Left lobe of liver (tissue), 2 donors: ENCODE measurements around the gene MORN3. TPM values are rescaled to one million over a fixed set of nuclear protein-coding genes. Genes with fewer than 3 reads are reported as not detected.
"Not testable (repeated sequence)": the region's sequence is repeated elsewhere in the genome, so short reads cannot be mapped to it uniquely, and the experiment has no call there.

Experiments
- ATAC-seq: fragments of 200-7000 bp; cut with Tn5 transposase; one replicate; pipeline ENCODE4 v1.9.1; 2020; ENCODE audit warnings: mild to moderate bottlenecking, moderate library complexity
- DNase-seq: peaks from one replicate; pipeline ENCODE4 v3.0.0-alpha.2; 2020; ENCODE audit warnings: low spot score
- total RNA-seq: library from RNA; stranded (reverse); gene quantifications from one replicate; pipeline ENCODE4 v1.2.1, GENCODE V29; 2021
- donor health status: DM: no; HTN: no; CAD: no; lungs with moderate emphysema.
- donor health status: DM: no; HTN: yes; CAD: no.

The MORN3 gene
- not detected for total RNA-seq

GRCh38 chr12:121669521-121669900 lies at the start of gene MORN3:
TSS of gene MORN3 (minus strand) at chr12:121669654. CDS start at chr12:121669483, 171 bp downstream.
- no peak for ATAC-seq
- no peak for DNase-seq

- no peak for DNase-seq
- no peak for ATAC-seq
These were observed 49.3 kb upstream of the MORN3 start for GRCh38 chr12:121718653-121719239.

- ATAC-seq (no peak), DNase-seq (no peak)
These were observed 47.7 kb upstream of the MORN3 start for GRCh38 chr12:121717041-121717699.

- DNase-seq (no peak), ATAC-seq (no peak)
These were observed 46.5 kb upstream of the MORN3 start for GRCh38 chr12:121715862-121716435.

- not testable (repeated sequence) for DNase-seq, ATAC-seq
These were observed 45.6 kb upstream of the MORN3 start for GRCh38 chr12:121715055-121715454.

GRCh38 chr12:121713793-121714192 lies 44.3 kb upstream of the MORN3 start:
- DNase-seq (no peak), ATAC-seq (no peak)

GRCh38 chr12:121713257-121713777 lies 43.9 kb upstream of the MORN3 start:
- DNase-seq (no peak), ATAC-seq (no peak)

- DNase-seq (peak; percentile 90), ATAC-seq (peak; percentile 95)
These were observed 43.2 kb upstream of the MORN3 start, which contains the start of gene TMEM120B for GRCh38 chr12:121712461-121713256. TSS of gene TMEM120B (plus strand) at chr12:121712752. CDS start at chr12:121712896, 144 bp downstream.

GRCh38 chr12:121712190-121712460 lies 42.7 kb upstream of the MORN3 start:
- peak; percentile 67 for ATAC-seq

GRCh38 chr12:121711361-121712189 lies 42.1 kb upstream of the MORN3 start:
- DNase-seq: no peak
- peak; percentile 19 for ATAC-seq

More at GRCh38 chr12:121712190-121712460, 42.7 kb upstream of the MORN3 start:
- DNase-seq: peak; percentile 75

- no peak for DNase-seq
These were observed 40.1 kb upstream of the MORN3 start for GRCh38 chr12:121709478-121709961.

GRCh38 chr12:121709064-121709424 lies 39.6 kb upstream of the MORN3 start:
- not testable (repeated sequence) for DNase-seq, ATAC-seq

More at GRCh38 chr12:121709478-121709961, 40.1 kb upstream of the MORN3 start:
- ATAC-seq: no peak

GRCh38 chr12:121708313-121709063 lies 39.0 kb upstream of the MORN3 start:
- ATAC-seq (no peak), DNase-seq (no peak)

GRCh38 chr12:121705514-121705913 lies 36.1 kb upstream of the MORN3 start:
- ATAC-seq: no peak
- DNase-seq: no peak

- ATAC-seq (no peak), DNase-seq (no peak)
These were observed 33.5 kb upstream of the MORN3 start for GRCh38 chr12:121702944-121703343.

- ATAC-seq: no peak
- no peak for DNase-seq
These were observed 32.3 kb upstream of the MORN3 start for GRCh38 chr12:121701667-121702277.

- ATAC-seq: not testable (repeated sequence)
These were observed 28.4 kb upstream of the MORN3 start for GRCh38 chr12:121697861-121698260.

GRCh38 chr12:121697093-121697698 lies 27.7 kb upstream of the MORN3 start:
- DNase-seq (no peak), ATAC-seq (peak; percentile 80)

More at GRCh38 chr12:121697861-121698260, 28.4 kb upstream of the MORN3 start:
- not testable (repeated sequence) for DNase-seq
